Heart left ventricle (tissue), 13 donors: ENCODE data around the gene RLN2.

Experiments
- POLR2A ChIP-seq, 2 donors: fragments of 450-650 bp; IDR thresholded peaks; one replicate each; pipeline ENCODE4 v1.6.1; 2017; ENCODE audit warnings: antibody characterized with exemption in 2 of 2, mild to moderate bottlenecking in 2 of 2, moderate library complexity in 2 of 2
- TF ChIP-seq, protein P1 (sequence below), 12 donors: fragments of 200-600 bp; sonication (generic) in 4 of 12; IDR thresholded peaks; one replicate each; pipeline versions ENCODE4 v1.5.0 to v1.8.0; 2018 to 2022; ENCODE audit warnings: antibody characterized with exemption in 12 of 12, mild to moderate bottlenecking in 5 of 12
- donor health status: ischemic (EF 13 %, LVEDD 7.1; RV severe dilation, severe dysfunction).
- donor health status: DM: no; HTN: yes; CAD: no.
- donor health status: DM: no; HTN: no; CAD: no.
- donor health status: ischemic (EF 25% LVEDD 6.9; RV normal size, moderate dysfunction).
- donor health status: ischemic (EF 25% LVEDD 5.7; RV mildly dilated, moderate dysfunction).
- donor health status: ischemic (EF 35%, LVEDD 5.7; RV mildly dilated, moderate dysfunction).
- donor health status: nonischemic (EF 11% LVEDD 7.7; RV severe dilation, severe dysfunction).
- donor health status: DM: yes; HTN: yes; CAD: no.
- donor health status: PGD.
- donor health status: ischemic (EF 29% LVEDD 5.4; RV normal size, mild dysfunction).
- donor health status: nonischemic (EF 23%, LVEDD 6.1; RV moderate dilation, normal function).

DNA sequence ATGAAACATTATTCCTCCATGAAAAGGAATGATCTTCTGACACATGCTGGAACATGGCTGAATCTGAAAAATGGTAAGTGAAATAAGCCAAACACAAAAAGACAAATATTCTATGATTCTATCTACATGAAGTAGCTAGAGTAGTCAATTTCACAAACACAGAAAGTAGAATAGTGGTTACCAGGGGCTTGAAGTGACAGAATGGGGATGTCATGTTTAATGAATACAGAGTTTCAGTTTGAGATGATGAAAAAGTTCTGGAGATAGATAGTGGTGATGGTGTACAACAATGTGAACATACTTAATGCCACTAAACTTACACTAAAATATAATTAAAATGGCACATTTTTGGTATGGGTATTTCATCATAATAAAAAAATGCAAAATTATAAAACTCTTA, 18.3 kb downstream of the RLN2 start:
- TF ChIP-seq POLR2A (IDR thresholded peaks at IDR 0.05) = no peak
- TF ChIP-seq, protein P1, sequence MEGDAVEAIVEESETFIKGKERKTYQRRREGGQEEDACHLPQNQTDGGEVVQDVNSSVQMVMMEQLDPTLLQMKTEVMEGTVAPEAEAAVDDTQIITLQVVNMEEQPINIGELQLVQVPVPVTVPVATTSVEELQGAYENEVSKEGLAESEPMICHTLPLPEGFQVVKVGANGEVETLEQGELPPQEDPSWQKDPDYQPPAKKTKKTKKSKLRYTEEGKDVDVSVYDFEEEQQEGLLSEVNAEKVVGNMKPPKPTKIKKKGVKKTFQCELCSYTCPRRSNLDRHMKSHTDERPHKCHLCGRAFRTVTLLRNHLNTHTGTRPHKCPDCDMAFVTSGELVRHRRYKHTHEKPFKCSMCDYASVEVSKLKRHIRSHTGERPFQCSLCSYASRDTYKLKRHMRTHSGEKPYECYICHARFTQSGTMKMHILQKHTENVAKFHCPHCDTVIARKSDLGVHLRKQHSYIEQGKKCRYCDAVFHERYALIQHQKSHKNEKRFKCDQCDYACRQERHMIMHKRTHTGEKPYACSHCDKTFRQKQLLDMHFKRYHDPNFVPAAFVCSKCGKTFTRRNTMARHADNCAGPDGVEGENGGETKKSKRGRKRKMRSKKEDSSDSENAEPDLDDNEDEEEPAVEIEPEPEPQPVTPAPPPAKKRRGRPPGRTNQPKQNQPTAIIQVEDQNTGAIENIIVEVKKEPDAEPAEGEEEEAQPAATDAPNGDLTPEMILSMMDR (IDR thresholded peaks at IDR 0.05) = no peak
